Bladder microvascular endothelial cell (primary cell): ENCODE results near the gene TBC1D3C. TPM values are rescaled to one million over a fixed set of nuclear protein-coding genes. Genes with fewer than 3 reads are reported as not detected.

ENCODE experiments used
- total RNA-seq: library from RNA; depleted of rRNA; stranded (reverse); fragments of >200 nt; gene quantifications from 2 replicates; pipeline ENCODE4 v1.2.3, GENCODE V29; 2014

Gene TBC1D3C
- not detected in 2 replicates for total RNA-seq

GRCh38 chr17:38068534-38068933 lies at the start of gene TBC1D3C:
TBC1D3C (minus strand) TSS chr17:38068634; CDS start chr17:38067066, 1,568 bp downstream.

Other genes starting within 250 kb of the TBC1D3C start
- gene TBC1D3K, start 144.2 kb downstream of the TBC1D3C start, total RNA-seq = not detected in 2 replicates
- 0.81 and 5.2 TPM in 2 replicates for gene TBC1D3L, start 79.6 kb downstream of the TBC1D3C start, total RNA-seq
- 0.13 TPM in 1 of 2 replicates, not detected in the other for gene TBC1D3D, start 64.7 kb downstream of the TBC1D3C start, total RNA-seq
- gene TBC1D3E, start 59.3 kb upstream of the TBC1D3C start, total RNA-seq = not detected in 2 replicates
- gene TBC1D3, start 123.9 kb upstream of the TBC1D3C start, total RNA-seq = not detected in 2 replicates
- 24.1 and 30.1 TPM in 2 replicates for gene MRPL45, start 228.5 kb upstream of the TBC1D3C start, total RNA-seq